Activated B cell treated with CpG ODN at 0.5 μM for 24 hours (primary cell): ENCODE measurements around the gene PICALM. TPM values are rescaled to one million over a fixed set of nuclear protein-coding genes. Genes with fewer than 3 reads are reported as not detected.

ENCODE experiments used
- ATAC-seq: fragments of 200-7000 bp; cut with Tn5 transposase; one replicate; pipeline ENCODE4 v1.10.0; 2021; ENCODE audit warnings: low read depth, mild to moderate bottlenecking, moderate library complexity
- CTCF ChIA-PET: fragments of 350-600 bp; sonication (Branson Sonifier 250); formaldehyde crosslinking; loops from one replicate; lab custom pipeline; 2021; ENCODE audit warnings: antibody characterized with exemption; lab: Charles Lee
- POLR2A ChIA-PET: fragments of 350-600 bp; sonication (Branson Sonifier 250); formaldehyde crosslinking; loops from one replicate; lab custom pipeline; 2021; ENCODE audit warnings: antibody characterized with exemption; lab: Charles Lee
- DNase-seq: peaks from one replicate; pipeline ENCODE4 v3.0.0; 2022
- H3K27ac Mint-ChIP-seq: one replicate; pipeline ENCODE4 v1.8.0; 2020; ENCODE audit warnings: mixed read lengths
- H3K27me3 Mint-ChIP-seq: one replicate; pipeline ENCODE4 v1.8.0; 2021; ENCODE audit warnings: mixed read lengths
- H3K36me3 Mint-ChIP-seq: one replicate; pipeline ENCODE4 v1.8.0; 2021; ENCODE audit warnings: low read depth, mixed read lengths
- H3K4me1 Mint-ChIP-seq: one replicate; pipeline ENCODE4 v1.8.0; 2021; ENCODE audit warnings: mixed read lengths
- H3K4me3 Mint-ChIP-seq: one replicate; pipeline ENCODE4 v1.8.0; 2020; ENCODE audit warnings: mild to moderate bottlenecking, mixed read lengths
- H3K9me3 Mint-ChIP-seq: one replicate; pipeline ENCODE4 v1.8.0; 2020; ENCODE audit warnings: mixed read lengths
- CTCF ChIP-seq: fragments of 200-600 bp; IDR thresholded peaks from one replicate; pipeline ENCODE4 v1.8.0; 2022; ENCODE audit warnings: antibody characterized with exemption, mild to moderate bottlenecking
- intact Hi-C: fragments of 100-400 bp; cut with micrococcal nuclease; formaldehyde crosslinking; loops from one replicate; pipeline ENCODE4 v1.15.1; 2024
- total RNA-seq: library from RNA; stranded (reverse); gene quantifications from 2 replicates; pipeline ENCODE4 v1.2.3, GENCODE V29; 2022

PICALM gene
- total RNA-seq, 1 donor from 2014 or later, result 139 TPM

- peak overlapping the region; percentile 87 for H3K27ac Mint-ChIP-seq
- peak; percentile 95 for ATAC-seq
- H3K4me3 Mint-ChIP-seq, result peak overlapping the region; percentile 46
- CTCF ChIA-PET, result interaction anchor here (2.3 to 3.1 kb wide), 3 partner anchors 48 to 77 kb away, joined by 5 to 17 read pairs (median 11); partner anchors contain the start of gene PICALM
- no peaks in the 10 kb centered on the region for H3K36me3 Mint-ChIP-seq
- DNase-seq, result no peak
- peaks cover 21% of the 10 kb centered on the region for H3K4me1 Mint-ChIP-seq
- no peak for TF ChIP-seq CTCF
- no peaks in the 10 kb centered on the region for H3K27me3 Mint-ChIP-seq
- POLR2A ChIA-PET, result interaction anchor here (0.5 to 3.0 kb wide), 8 partner anchors 12 to 188 kb away, joined by 3 to 16 read pairs (median 4); partner anchors contain the start of gene PICALM
- intact Hi-C loops, result loop anchor here (1.0 to 2.0 kb wide), 5 partner anchors 16 to 77 kb away; partner anchors contain the start of gene PICALM
- no peaks in the 10 kb centered on the region for H3K9me3 Mint-ChIP-seq
These were observed 47.5 kb upstream of the PICALM start for GRCh38 chr11:86116386-86116726.

- peak; percentile 53 for ATAC-seq
These were observed 46.9 kb upstream of the PICALM start for GRCh38 chr11:86115542-86116385.

GRCh38 chr11:86108890-86109638 is 40.2 kb upstream of the PICALM start:
- Mint-ChIP-seq H3K4me1 (peaks cover 2% of the 10 kb centered on the region), H3K4me3 (no peak overlapping the region), H3K27ac (no peak overlapping the region), H3K9me3 (no peaks in the 10 kb centered on the region), H3K27me3 (no peaks in the 10 kb centered on the region), H3K36me3 (no peaks in the 10 kb centered on the region)
- intact Hi-C loops, result no loop called here
- ChIA-PET POLR2A (no interaction called here), CTCF (no interaction called here)
- ATAC-seq, result no peak
- no peak for TF ChIP-seq CTCF
- no peak for DNase-seq

More at GRCh38 chr11:86115542-86116385, 46.9 kb upstream of the PICALM start:
- ChIA-PET POLR2A (interaction anchor here (0.5 to 3.0 kb wide), 9 partner anchors 13 to 416 kb away, joined by 3 to 16 read pairs (median 4); partner anchors contain the start of gene PICALM), CTCF (interaction anchor here (1.5 to 3.1 kb wide), 4 partner anchors 47 to 103 kb away, joined by 3 to 17 read pairs (median 8); partner anchors contain the start of gene PICALM)
- Mint-ChIP-seq H3K4me3 (peak overlapping the region; percentile 46), H3K4me1 (peaks cover 21% of the 10 kb centered on the region), H3K27me3 (no peaks in the 10 kb centered on the region), H3K36me3 (no peaks in the 10 kb centered on the region), H3K27ac (peak overlapping the region; percentile 87), H3K9me3 (no peaks in the 10 kb centered on the region)
- intact Hi-C loops, result loop anchor here (1.0 to 2.0 kb wide), 5 partner anchors 17 to 78 kb away; partner anchors contain the start of gene PICALM
- no peak for TF ChIP-seq CTCF
- DNase-seq, result no peak

- Mint-ChIP-seq H3K27ac (peak overlapping the region; percentile 1), H3K9me3 (no peaks in the 10 kb centered on the region), H3K27me3 (no peaks in the 10 kb centered on the region), H3K4me1 (peaks cover 2% of the 10 kb centered on the region), H3K4me3 (no peak overlapping the region), H3K36me3 (no peaks in the 10 kb centered on the region)
- ATAC-seq, result no peak
- POLR2A ChIA-PET, result no interaction called here
- no peak for DNase-seq
- CTCF ChIA-PET, result no interaction called here
- TF ChIP-seq CTCF, result no peak
- intact Hi-C loops, result no loop called here
These were observed 39.3 kb upstream of the PICALM start for GRCh38 chr11:86108191-86108590.
